IPS-15b (cell line): Measurements from ENCODE around the gene MAP2.

Experiments
- H3K27me3 ChIP-seq: one replicate; pipeline ENCODE4 v1.6.1; 2013; ENCODE audit warnings: low read length; ENCODE audit not compliant: control insufficient read depth, insufficient read depth
- H3K36me3 ChIP-seq: one replicate; pipeline ENCODE4 v1.6.1; 2013; ENCODE audit warnings: low read length; ENCODE audit not compliant: control insufficient read depth, insufficient read depth
- H3K4me1 ChIP-seq: one replicate; pipeline ENCODE4 v1.6.1; 2013; ENCODE audit warnings: mild to moderate bottlenecking, low read length; ENCODE audit not compliant: control insufficient read depth, insufficient read depth
- H3K4me3 ChIP-seq: one replicate; pipeline ENCODE4 v1.5.1; 2013; ENCODE audit warnings: low read depth, low read length
- H3K9ac ChIP-seq: one replicate; pipeline ENCODE4 v1.6.1; 2013; ENCODE audit warnings: low read depth, mild to moderate bottlenecking, low read length
- H3K9me3 ChIP-seq: one replicate; pipeline ENCODE4 v1.6.1; 2013; ENCODE audit warnings: mild to moderate bottlenecking, low read length; ENCODE audit not compliant: control insufficient read depth, insufficient read depth

Gene MAP2

GRCh38 chr2:209713219-209713618 lies 289.4 kb downstream of the MAP2 start:
- no peaks in the 10 kb centered on the region for H3K36me3 ChIP-seq
- H3K9ac ChIP-seq = no peak overlapping the region
- no peaks in the 10 kb centered on the region for H3K4me1 ChIP-seq

GRCh38 chr2:209719034-209719433 lies 295.2 kb downstream of the MAP2 start:
- Histone ChIP-seq H3K36me3 (no peaks in the 10 kb centered on the region), H3K27me3 (no peaks in the 10 kb centered on the region), H3K9ac (no peak overlapping the region), H3K9me3 (no peaks in the 10 kb centered on the region), H3K4me1 (no peaks in the 10 kb centered on the region), H3K4me3 (no peak overlapping the region)

More at GRCh38 chr2:209713219-209713618, 289.4 kb downstream of the MAP2 start:
- no peaks in the 10 kb centered on the region for H3K27me3 ChIP-seq
- H3K4me3 ChIP-seq = no peak overlapping the region
- H3K9me3 ChIP-seq = no peaks in the 10 kb centered on the region

- no peaks in the 10 kb centered on the region for H3K36me3 ChIP-seq
Measured at GRCh38 chr2:209721497-209721896, 297.6 kb downstream of the MAP2 start.

GRCh38 chr2:209726311-209726710 lies 302.5 kb downstream of the MAP2 start:
- Histone ChIP-seq H3K4me3 (no peak overlapping the region), H3K9me3 (no peaks in the 10 kb centered on the region), H3K27me3 (no peaks in the 10 kb centered on the region), H3K9ac (no peak overlapping the region), H3K4me1 (no peaks in the 10 kb centered on the region), H3K36me3 (no peaks in the 10 kb centered on the region)

More at GRCh38 chr2:209721497-209721896, 297.6 kb downstream of the MAP2 start:
- no peaks in the 10 kb centered on the region for H3K9me3 ChIP-seq
- H3K27me3 ChIP-seq = no peaks in the 10 kb centered on the region
- H3K9ac ChIP-seq = no peak overlapping the region
- no peaks in the 10 kb centered on the region for H3K4me1 ChIP-seq
- no peak overlapping the region for H3K4me3 ChIP-seq

GRCh38 chr2:209727077-209727476 lies 303.2 kb downstream of the MAP2 start:
- Histone ChIP-seq H3K27me3 (no peaks in the 10 kb centered on the region), H3K36me3 (no peaks in the 10 kb centered on the region), H3K9me3 (no peaks in the 10 kb centered on the region), H3K4me3 (no peak overlapping the region), H3K9ac (no peak overlapping the region), H3K4me1 (no peaks in the 10 kb centered on the region)

GRCh38 chr2:209734805-209735204 lies 311.0 kb downstream of the MAP2 start:
- H3K27me3 ChIP-seq = peaks cover 4% of the 10 kb centered on the region
- H3K9me3 ChIP-seq = no peaks in the 10 kb centered on the region
- H3K4me3 ChIP-seq = no peak overlapping the region
- no peak overlapping the region for H3K9ac ChIP-seq
- no peaks in the 10 kb centered on the region for H3K36me3 ChIP-seq
- no peaks in the 10 kb centered on the region for H3K4me1 ChIP-seq

GRCh38 chr2:209741953-209742352 lies 318.1 kb downstream of the MAP2 start:
- Histone ChIP-seq H3K9ac (no peak overlapping the region), H3K27me3 (peaks cover 4% of the 10 kb centered on the region), H3K9me3 (no peaks in the 10 kb centered on the region), H3K36me3 (no peaks in the 10 kb centered on the region), H3K4me3 (no peak overlapping the region), H3K4me1 (no peaks in the 10 kb centered on the region)

GRCh38 chr2:209753020-209753419 lies 329.2 kb downstream of the MAP2 start:
- Histone ChIP-seq H3K9me3 (no peaks in the 10 kb centered on the region), H3K4me3 (no peak overlapping the region), H3K9ac (no peak overlapping the region), H3K36me3 (no peaks in the 10 kb centered on the region), H3K4me1 (peaks cover 5% of the 10 kb centered on the region), H3K27me3 (peaks cover 57% of the 10 kb centered on the region)

GRCh38 chr2:209757163-209757562 lies 333.3 kb downstream of the MAP2 start:
- H3K4me3 ChIP-seq = no peak overlapping the region
- peaks cover 99% of the 10 kb centered on the region for H3K27me3 ChIP-seq
- H3K4me1 ChIP-seq = peaks cover 5% of the 10 kb centered on the region
- H3K9ac ChIP-seq = no peak overlapping the region
- H3K36me3 ChIP-seq = no peaks in the 10 kb centered on the region
- H3K9me3 ChIP-seq = peaks cover 3% of the 10 kb centered on the region

GRCh38 chr2:209761566-209761965 lies 337.7 kb downstream of the MAP2 start:
- H3K9ac ChIP-seq = no peak overlapping the region
- peaks cover 3% of the 10 kb centered on the region for H3K9me3 ChIP-seq
- H3K4me1 ChIP-seq = peaks cover 5% of the 10 kb centered on the region
- H3K36me3 ChIP-seq = no peaks in the 10 kb centered on the region
- H3K27me3 ChIP-seq = peaks cover 90% of the 10 kb centered on the region
- no peak overlapping the region for H3K4me3 ChIP-seq

GRCh38 chr2:209762563-209762962 lies 338.7 kb downstream of the MAP2 start:
- Histone ChIP-seq H3K4me1 (no peaks in the 10 kb centered on the region), H3K36me3 (no peaks in the 10 kb centered on the region), H3K9me3 (peaks cover 3% of the 10 kb centered on the region), H3K27me3 (peaks cover 90% of the 10 kb centered on the region), H3K9ac (no peak overlapping the region), H3K4me3 (no peak overlapping the region)

- H3K9me3 ChIP-seq = peaks cover 3% of the 10 kb centered on the region
- H3K9ac ChIP-seq = no peak overlapping the region
- H3K4me3 ChIP-seq = no peak overlapping the region
- no peaks in the 10 kb centered on the region for H3K36me3 ChIP-seq
- peaks cover 90% of the 10 kb centered on the region for H3K27me3 ChIP-seq
- H3K4me1 ChIP-seq = no peaks in the 10 kb centered on the region
Measured at GRCh38 chr2:209763106-209763505, 339.3 kb downstream of the MAP2 start.
